ENCODE results near the gene GPC6.

- TF ChIP-seq CTCF (IDR thresholded peaks at IDR 0.05) (no peak), POLR2A (IDR thresholded peaks at IDR 0.05) (no peak)
These were observed 1143.4 kb downstream of the GPC6 start for GRCh38 chr13:94369972-94370436.

Measured in uterus (tissue), 2 donors.